A673 (cell line): ENCODE measurements around the gene OR1A1. TPM values are rescaled to one million over a fixed set of nuclear protein-coding genes. Genes with fewer than 3 reads are reported as not detected.

Experiments used
- BruUV-seq: library from RNA; stranded (reverse); fragments of 400-500 nt; replicated peaks from 2 replicates; lab custom pipeline; 2021; lab: Mats Ljungman, UMichigan
- CTCF ChIA-PET: fragments of 300-600 bp; sonication (Branson Sonifier 250); formaldehyde crosslinking; loops from one replicate; lab custom pipeline; 2022; ENCODE audit warnings: antibody characterized with exemption; lab: Charles Lee
- POLR2A ChIA-PET: fragments of 300-600 bp; sonication (Branson Sonifier 250); formaldehyde crosslinking; loops from one replicate; lab custom pipeline; 2022; ENCODE audit warnings: antibody characterized with exemption; ENCODE audit not compliant: low non-redundant PET; lab: Charles Lee
- DNase-seq: peaks from one replicate; pipeline ENCODE4 v3.0.0-alpha.2; 2015; ENCODE audit warnings: low spot score
- H3K27ac ChIP-seq: fragments of 200-600 bp; sonication (generic); 2 replicates; pipeline ENCODE4 v1.5.1; 2016; ENCODE audit warnings: mixed run types, low read depth, mild to moderate bottlenecking, mixed read lengths, antibody characterized with exemption, low read length; ENCODE audit not compliant: poor library complexity, severe bottlenecking
- H3K27me3 ChIP-seq: fragments of 200-600 bp; sonication (generic); replicated peaks from 2 replicates; pipeline ENCODE4 v1.6.1; 2017; ENCODE audit warnings: mixed run types, low read depth, mild to moderate bottlenecking, mixed read lengths, antibody characterized with exemption, low read length; ENCODE audit not compliant: insufficient read depth, poor library complexity
- H3K36me3 ChIP-seq: fragments of 200-600 bp; sonication (generic); 2 replicates; pipeline ENCODE4 v1.6.1; 2016; ENCODE audit warnings: mixed run types, mild to moderate bottlenecking, mixed read lengths, antibody characterized with exemption, low read length; ENCODE audit not compliant: insufficient read depth, poor library complexity, severe bottlenecking
- H3K4me1 ChIP-seq: fragments of 200-600 bp; sonication (generic); 2 replicates; pipeline ENCODE4 v1.6.1; 2017; ENCODE audit warnings: mixed run types, mild to moderate bottlenecking, mixed read lengths, antibody characterized with exemption, low read length; ENCODE audit not compliant: insufficient read depth, poor library complexity, severe bottlenecking
- H3K4me3 ChIP-seq: fragments of 200-600 bp; sonication (generic); 2 replicates; pipeline ENCODE4 v1.5.1; 2016; ENCODE audit warnings: low read depth, mixed run types, mild to moderate bottlenecking, mixed read lengths, low read length; ENCODE audit not compliant: poor library complexity, severe bottlenecking
- H3K9me3 ChIP-seq: fragments of 200-600 bp; sonication (generic); 2 replicates; pipeline ENCODE4 v1.6.1; 2016; ENCODE audit warnings: mixed run types, low read depth, mild to moderate bottlenecking, mixed read lengths, antibody characterized with exemption, low read length; ENCODE audit not compliant: poor library complexity, severe bottlenecking
- CTCF ChIP-seq: fragments of 300-800, 200-600 bp; sonication (generic); conservative IDR thresholded peaks from 2 replicates; pipeline ENCODE4 v1.5.1; 2017; ENCODE audit warnings: low read depth, mild to moderate bottlenecking, antibody characterized with exemption, low read length, moderate library complexity, mixed read lengths
- EZH2 ChIP-seq: fragments of 200-600 bp; sonication (generic); IDR thresholded peaks from 2 replicates; pipeline ENCODE4 v1.6.1; 2017; ENCODE audit warnings: borderline replicate concordance, low read depth, mild to moderate bottlenecking, mixed read lengths, antibody characterized with exemption, low read length; ENCODE audit not compliant: poor library complexity, severe bottlenecking
- intact Hi-C: fragments of 100-400 bp; cut with micrococcal nuclease; formaldehyde crosslinking; loops from one replicate; pipeline ENCODE4 v1.10.0; 2022; ENCODE audit not compliant: unreplicated experiment
- total RNA-seq: library from RNA; stranded (reverse); gene quantifications from 2 replicates; pipeline ENCODE4 v1.2.3, GENCODE V29; 2021

The OR1A1 gene
- total RNA-seq, 1 experiment from 2014 or later = not detected

- POLR2A ChIA-PET = no interaction called here
- H3K4me3 ChIP-seq = no peak within 1 kb of the TSS
- peaks cover 4% of the 10 kb centered on the region for H3K9me3 ChIP-seq
- no peak for DNase-seq
- peaks cover 6% of the 10 kb centered on the region for H3K27me3 ChIP-seq
- intact Hi-C loops = no loop called here
- TF ChIP-seq EZH2 (no peak), CTCF (no peak)
- H3K4me1 ChIP-seq = no peaks in the 10 kb centered on the region
- no TSS peak for BruUV-seq
- no peaks in the 10 kb centered on the region for H3K36me3 ChIP-seq
- H3K27ac ChIP-seq = no peak within 1 kb of the TSS
- CTCF ChIA-PET = no interaction called here
Measured at GRCh38 chr17:3197219-3197618, 10.2 kb upstream of the OR1A1 start, which contains the start of gene OR1A2. TSS of gene OR1A2 (plus strand) at chr17:3197519. CDS start at chr17:3197519, 0 bp downstream.

GRCh38 chr17:3208484-3208883 lies 1.0 kb downstream of the OR1A1 start:
- TF ChIP-seq EZH2 = no peak
- no peak for TF ChIP-seq CTCF
- intact Hi-C loops = no loop called here
- no peaks in the 10 kb centered on the region for H3K4me1 ChIP-seq
- peaks cover 14% of the 10 kb centered on the region for H3K27me3 ChIP-seq
- H3K9me3 ChIP-seq = no peaks in the 10 kb centered on the region
- CTCF ChIA-PET = no interaction called here
- no TSS peak for BruUV-seq
- no peak for DNase-seq
- H3K36me3 ChIP-seq = no peaks in the 10 kb centered on the region
- no peak overlapping the region for H3K27ac ChIP-seq
- H3K4me3 ChIP-seq = no peak overlapping the region
- POLR2A ChIA-PET = no interaction called here

- no peak overlapping the region for H3K27ac ChIP-seq
- no peaks in the 10 kb centered on the region for H3K4me1 ChIP-seq
- H3K36me3 ChIP-seq = no peaks in the 10 kb centered on the region
- intact Hi-C loops = no loop called here
- TF ChIP-seq EZH2 = no peak
- no peak for TF ChIP-seq CTCF
- peaks cover 2% of the 10 kb centered on the region for H3K9me3 ChIP-seq
- ChIA-PET POLR2A (no interaction called here), CTCF (no interaction called here)
- BruUV-seq = no TSS peak
- no peak for DNase-seq
- no peak overlapping the region for H3K4me3 ChIP-seq
- H3K27me3 ChIP-seq = peaks cover 9% of the 10 kb centered on the region
Measured at GRCh38 chr17:3213001-3213400, 5.5 kb downstream of the OR1A1 start.
